ENCODE measurements around the gene BAG5. TPM values are rescaled to one million over a fixed set of nuclear protein-coding genes. Genes with fewer than 3 reads are reported as not detected.

The BAG5 gene
- total RNA-seq, 1 experiment from 2014 or later = 28.9 TPM

- Histone ChIP-seq H3K27me3 (replicated peaks; ENCODE audit: control insufficient read depth, insufficient read depth, low read length) (no peaks in the 10 kb centered on the region), H3K36me3 (ENCODE audit: control insufficient read depth, insufficient read depth, low read length) (peaks cover 1% of the 10 kb centered on the region; the same call in 1 of the 2 replicates), H3K9me3 (no peaks in the 10 kb centered on the region), H3K4me1 (no peaks in the 10 kb centered on the region), H3K4me3 (ENCODE audit: low read depth, low read length) (no peak overlapping the region)
- Mint-ChIP-seq H3K4me1 (ENCODE audit: low read depth, unreplicated experiment) (no peaks in the 10 kb centered on the region), H3K27me3 (ENCODE audit: insufficient read depth, unreplicated experiment) (no peaks in the 10 kb centered on the region), H3K36me3 (ENCODE audit: insufficient read depth, unreplicated experiment) (peaks cover 71% of the 10 kb centered on the region), H3K4me3 (ENCODE audit: unreplicated experiment) (no peak overlapping the region), H3K9me3 (ENCODE audit: unreplicated experiment) (no peaks in the 10 kb centered on the region), H3K27ac (ENCODE audit: unreplicated experiment) (no peak overlapping the region)
- BruUV-seq (replicated peaks) = no TSS peak
- ChIA-PET CTCF (no interaction called here), POLR2A (no interaction called here)
- no peak for TF ChIP-seq CTCF (IDR thresholded peaks at IDR 0.05; ENCODE audit: insufficient read depth in 1 of 2, low read depth in 1 of 2, low read length in 1 of 2, severe bottlenecking in 1 of 2, unreplicated experiment in 1 of 2)
- peak in 1 of 2 experiments; percentile 8 for DNase-seq
- intact Hi-C loops (cut with micrococcal nuclease; ENCODE audit: unreplicated experiment) = no loop called here
Measured at GRCh38 chr14:103508521-103509329, 53.7 kb downstream of the BAG5 start.

GRCh38 chr14:103507751-103508150 lies 54.7 kb downstream of the BAG5 start:
- POLR2A ChIA-PET = no interaction called here
- H3K4me1 ChIP-seq = no peaks in the 10 kb centered on the region
- no peak overlapping the region for H3K4me3 ChIP-seq (ENCODE audit: low read depth, low read length)
- CTCF ChIA-PET = no interaction called here
- peak in 1 of 2 experiments; percentile 1 for DNase-seq
- peaks cover 75% of the 10 kb centered on the region for H3K36me3 Mint-ChIP-seq (ENCODE audit: insufficient read depth, unreplicated experiment)
- H3K27ac Mint-ChIP-seq (ENCODE audit: unreplicated experiment) = no peak overlapping the region
- TF ChIP-seq CTCF (IDR thresholded peaks at IDR 0.05; ENCODE audit: insufficient read depth in 1 of 2, low read depth in 1 of 2, low read length in 1 of 2, severe bottlenecking in 1 of 2, unreplicated experiment in 1 of 2) = no peak
- no peaks in the 10 kb centered on the region for H3K9me3 ChIP-seq
- H3K9me3 Mint-ChIP-seq (ENCODE audit: unreplicated experiment) = no peaks in the 10 kb centered on the region
- H3K4me3 Mint-ChIP-seq (ENCODE audit: unreplicated experiment) = no peak overlapping the region
- H3K36me3 ChIP-seq (ENCODE audit: control insufficient read depth, insufficient read depth, low read length) = peaks cover 1% of the 10 kb centered on the region; the same call in 1 of the 2 replicates
- H3K27me3 Mint-ChIP-seq (ENCODE audit: insufficient read depth, unreplicated experiment) = no peaks in the 10 kb centered on the region
- H3K4me1 Mint-ChIP-seq (ENCODE audit: low read depth, unreplicated experiment) = no peaks in the 10 kb centered on the region
- no TSS peak for BruUV-seq (replicated peaks)
- H3K27me3 ChIP-seq (replicated peaks; ENCODE audit: control insufficient read depth, insufficient read depth, low read length) = no peaks in the 10 kb centered on the region
- intact Hi-C loops (cut with micrococcal nuclease; ENCODE audit: unreplicated experiment) = no loop called here

Other genes with a start within 250 kb of the BAG5 start
- 350 and 392 TPM in 2 replicates for gene EIF5, start 228.4 kb downstream of the BAG5 start, total RNA-seq (2022)
- gene MARK3, start 177.2 kb downstream of the BAG5 start, total RNA-seq (2022) = 71.6 and 78.0 TPM in 2 replicates
- 611 and 645 TPM in 2 replicates for gene CKB, start 39.8 kb downstream of the BAG5 start, total RNA-seq (2022)
- 20.8 and 22.3 TPM in 2 replicates for gene TRMT61A, start 33.5 kb downstream of the BAG5 start, total RNA-seq (2022)
- 40.6 and 50.7 TPM in 2 replicates for gene COA8, start 303 bp upstream of the BAG5 start, total RNA-seq (2022)
- 108 and 110 TPM in 2 replicates for gene KLC1, start 66.6 kb upstream of the BAG5 start, total RNA-seq (2022)
- gene XRCC3, start 152.8 kb upstream of the BAG5 start, total RNA-seq (2022) = 39.5 and 44.0 TPM in 2 replicates
- gene ZFYVE21, start 153.2 kb upstream of the BAG5 start, total RNA-seq (2022) = 61.6 and 66.2 TPM in 2 replicates

Data from Caco-2 (cell line).